ENCODE results near the gene GAS7. TPM values are rescaled to one million over a fixed set of nuclear protein-coding genes. Genes with fewer than 3 reads are reported as not detected.

GAS7 gene
- total RNA-seq, 8 experiments from 2014 or later = 4.1 to 37.7 (median 9.7) TPM

DNA sequence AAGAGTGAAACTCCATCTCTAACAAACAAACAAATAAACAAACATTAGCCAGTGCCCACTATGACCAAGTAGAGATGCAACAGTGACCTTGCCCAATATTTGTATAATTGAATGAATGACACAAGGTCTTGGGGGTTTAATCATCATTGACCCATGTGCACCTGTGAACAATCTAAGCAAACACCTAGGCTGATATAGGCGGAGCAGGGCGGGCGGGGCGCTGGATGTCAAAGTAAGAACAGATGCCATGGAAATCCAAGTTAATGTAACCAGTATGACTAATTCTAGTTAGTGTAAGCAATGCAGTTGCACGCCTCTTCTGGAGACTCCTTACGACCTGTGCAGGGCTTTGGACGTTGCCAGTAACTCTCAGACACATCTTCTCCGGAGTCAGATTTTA lies 310.9 kb downstream of the GAS7 start:
- in situ Hi-C loops (cut with MboI; ENCODE audit: low pct_unique_long_range_greater_than_20kb in 2 of 9, low sequenced_read_pairs in 9 of 9, unreplicated experiment in 9 of 9) = no loop called here
- Histone ChIP-seq H3K4me1 (replicated peaks in 1 of 2) (no peaks in the 10 kb centered on the region), H3K4me3 (no peak overlapping the region), H3K27ac (no peak overlapping the region)
- WGBS, 10 experiments = 40 to 90% (median 66%) methylated on average over 2 to 8 of the region's 8 CpGs; no CpG with 5 or more reads in 6 of the 10 experiments
- no peak for ATAC-seq (replicated peaks in 6 of 8)

DNA sequence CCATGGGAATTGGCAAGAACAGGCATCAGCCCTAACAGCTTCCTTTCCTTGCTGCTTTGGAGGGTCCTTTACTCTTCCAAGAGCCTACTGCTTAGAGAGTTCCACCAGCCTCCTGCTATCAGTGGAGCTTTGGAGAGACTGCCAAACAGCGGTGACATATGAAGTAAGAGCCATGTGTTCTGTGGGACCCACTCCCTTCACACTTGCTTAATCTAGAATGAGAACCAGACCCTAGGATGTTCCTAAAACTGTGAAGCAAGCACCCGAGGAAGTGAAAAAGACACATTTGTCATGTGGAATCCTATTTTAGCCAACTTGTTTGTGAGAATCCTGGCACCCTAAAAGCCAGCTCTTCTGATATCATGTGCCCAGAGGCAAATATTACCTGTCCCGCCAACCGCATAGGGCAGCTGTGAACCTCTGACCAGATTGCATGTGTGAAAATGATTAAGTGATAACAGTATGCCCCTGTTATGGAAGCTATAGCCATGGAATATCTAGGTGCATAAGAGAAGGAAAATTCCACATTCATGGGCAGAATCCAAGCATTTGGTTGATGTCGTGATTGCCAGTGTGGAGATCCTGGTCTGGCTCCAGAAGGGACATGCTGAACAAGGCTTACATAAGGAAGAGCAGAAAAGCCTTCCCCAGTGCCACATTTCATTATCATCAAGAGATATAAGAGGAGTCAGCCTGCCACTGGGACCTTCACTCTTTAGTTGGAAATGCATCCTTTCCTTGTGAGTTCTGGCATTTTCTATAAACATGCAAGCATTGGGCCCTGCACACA lies 312.1 kb downstream of the GAS7 start:
- H3K27ac ChIP-seq = no peak overlapping the region
- ATAC-seq (replicated peaks in 6 of 8) = no peak

GRCh38 chr17:9883451-9883850 lies 315.0 kb downstream of the GAS7 start:
- in situ Hi-C loops (cut with MboI; ENCODE audit: low pct_unique_long_range_greater_than_20kb in 2 of 9, low sequenced_read_pairs in 9 of 9, unreplicated experiment in 9 of 9) = no loop called here
- no peaks in the 10 kb centered on the region for H3K4me1 ChIP-seq (replicated peaks in 1 of 2)
- no peak for ATAC-seq (replicated peaks in 6 of 8)
- no peak overlapping the region for H3K4me3 ChIP-seq
- no peak overlapping the region for H3K27ac ChIP-seq

More for the DNA sequence above, 312.1 kb downstream of the GAS7 start:
- in situ Hi-C loops (cut with MboI; ENCODE audit: low pct_unique_long_range_greater_than_20kb in 2 of 9, low sequenced_read_pairs in 9 of 9, unreplicated experiment in 9 of 9) = no loop called here
- H3K4me3 ChIP-seq = no peak overlapping the region
- H3K4me1 ChIP-seq (replicated peaks in 1 of 2) = no peaks in the 10 kb centered on the region
- WGBS, 10 experiments = 0 to 90% (median 22%) methylated on average over 1 to 5 of the region's 5 CpGs; no CpG with 5 or more reads in 3 of the 10 experiments

- ATAC-seq (replicated peaks in 6 of 8) = peak in 1 of 8 experiments; percentile 16
Observed at GRCh38 chr17:9880582-9880999, 317.8 kb downstream of the GAS7 start.

GRCh38 chr17:9878786-9879525 lies 319.4 kb downstream of the GAS7 start:
- 26 to 95% (median 78%) methylated on average over 1 to 8 of the region's 8 CpGs for WGBS, 10 experiments
- Histone ChIP-seq H3K4me1 (replicated peaks in 1 of 2) (no peaks in the 10 kb centered on the region), H3K4me3 (no peak overlapping the region), H3K27ac (no peak overlapping the region)
- no peak for ATAC-seq (replicated peaks in 6 of 8)
- in situ Hi-C loops (cut with MboI; ENCODE audit: low pct_unique_long_range_greater_than_20kb in 2 of 9, low sequenced_read_pairs in 9 of 9, unreplicated experiment in 9 of 9) = no loop called here

More at GRCh38 chr17:9880582-9880999, 317.8 kb downstream of the GAS7 start:
- Histone ChIP-seq H3K4me1 (replicated peaks in 1 of 2) (no peaks in the 10 kb centered on the region), H3K4me3 (no peak overlapping the region), H3K27ac (no peak overlapping the region)
- in situ Hi-C loops (cut with MboI; ENCODE audit: low pct_unique_long_range_greater_than_20kb in 2 of 9, low sequenced_read_pairs in 9 of 9, unreplicated experiment in 9 of 9) = no loop called here
- 0 to 86% (median 57%) methylated on average over 1 to 3 of the region's 3 CpGs; no CpG with 5 or more reads in 5 of the 10 experiments for WGBS, 10 experiments

GRCh38 chr17:9878356-9878755 lies 320.1 kb downstream of the GAS7 start:
- no peaks in the 10 kb centered on the region for H3K4me1 ChIP-seq (replicated peaks in 1 of 2)
- in situ Hi-C loops (cut with MboI; ENCODE audit: low pct_unique_long_range_greater_than_20kb in 2 of 9, low sequenced_read_pairs in 9 of 9, unreplicated experiment in 9 of 9) = no loop called here
- H3K27ac ChIP-seq = no peak overlapping the region

GRCh38 chr17:9875441-9875840 lies 323.0 kb downstream of the GAS7 start:
- Histone ChIP-seq H3K4me1 (replicated peaks in 1 of 2) (no peaks in the 10 kb centered on the region), H3K27ac (no peak overlapping the region), H3K4me3 (no peak overlapping the region)
- in situ Hi-C loops (cut with MboI; ENCODE audit: low pct_unique_long_range_greater_than_20kb in 2 of 9, low sequenced_read_pairs in 9 of 9, unreplicated experiment in 9 of 9) = no loop called here
- 0 to 80% (median 48%) methylated on average over 1 to 3 of the region's 3 CpGs; no CpG with 5 or more reads in 3 of the 10 experiments for WGBS, 10 experiments
- ATAC-seq (replicated peaks in 6 of 8) = no peak

More at GRCh38 chr17:9878356-9878755, 320.1 kb downstream of the GAS7 start:
- WGBS, 10 experiments = 0 to 82% (median 56%) methylated on average over 1 to 3 of the region's 3 CpGs; no CpG with 5 or more reads in 1 of the 10 experiments
- H3K4me3 ChIP-seq = no peak overlapping the region
- ATAC-seq (replicated peaks in 6 of 8) = no peak

GRCh38 chr17:9874722-9875121 lies 323.7 kb downstream of the GAS7 start:
- Histone ChIP-seq H3K4me3 (no peak overlapping the region), H3K27ac (no peak overlapping the region), H3K4me1 (replicated peaks in 1 of 2) (no peaks in the 10 kb centered on the region)
- in situ Hi-C loops (cut with MboI; ENCODE audit: low pct_unique_long_range_greater_than_20kb in 2 of 9, low sequenced_read_pairs in 9 of 9, unreplicated experiment in 9 of 9) = no loop called here
- 72 to 93% (median 82%) methylated on average over 1 to 3 of the region's 3 CpGs; no CpG with 5 or more reads in 4 of the 10 experiments for WGBS, 10 experiments
- no peak for ATAC-seq (replicated peaks in 6 of 8)

- ATAC-seq (replicated peaks in 6 of 8) = no peak
Observed at GRCh38 chr17:9872852-9873251, 325.6 kb downstream of the GAS7 start.

GRCh38 chr17:9868552-9868951 lies 329.9 kb downstream of the GAS7 start:
- Histone ChIP-seq H3K4me1 (replicated peaks in 1 of 2) (peaks cover 3 to 9% of the 10 kb centered on the region in 2 donors), H3K27ac (no peak overlapping the region), H3K4me3 (no peak overlapping the region)
- in situ Hi-C loops (cut with MboI; ENCODE audit: low pct_unique_long_range_greater_than_20kb in 2 of 9, low sequenced_read_pairs in 9 of 9, unreplicated experiment in 9 of 9) = no loop called here
- ATAC-seq (replicated peaks in 6 of 8) = peak in 5 of 8 experiments; percentile 49 to 98 (median 86)
- WGBS, 10 experiments = 0 to 42% (median 11%) methylated on average over 1 to 3 of the region's 3 CpGs; no CpG with 5 or more reads in 3 of the 10 experiments

More at GRCh38 chr17:9872852-9873251, 325.6 kb downstream of the GAS7 start:
- Histone ChIP-seq H3K4me3 (no peak overlapping the region), H3K4me1 (replicated peaks in 1 of 2) (peaks cover 3 to 9% of the 10 kb centered on the region in 2 donors), H3K27ac (no peak overlapping the region)
- in situ Hi-C loops (cut with MboI; ENCODE audit: low pct_unique_long_range_greater_than_20kb in 2 of 9, low sequenced_read_pairs in 9 of 9, unreplicated experiment in 9 of 9) = no loop called here
- WGBS, 10 experiments = 20 to 90% (median 49%) methylated on average over 2 to 4 of the region's 6 CpGs; no CpG with 5 or more reads in 4 of the 10 experiments

GRCh38 chr17:9865586-9865985 lies 332.8 kb downstream of the GAS7 start:
- Histone ChIP-seq H3K4me3 (no peak overlapping the region), H3K27ac (no peak overlapping the region), H3K4me1 (replicated peaks in 1 of 2) (peaks cover 3 to 9% of the 10 kb centered on the region in 2 donors)
- no peak for ATAC-seq (replicated peaks in 6 of 8)
- in situ Hi-C loops (cut with MboI; ENCODE audit: low pct_unique_long_range_greater_than_20kb in 2 of 9, low sequenced_read_pairs in 9 of 9, unreplicated experiment in 9 of 9) = no loop called here
- WGBS, 10 experiments = 0 to 60% (median 28%) methylated on average over 1 of the region's 1 CpG; no CpG with 5 or more reads in 2 of the 10 experiments

- no peak overlapping the region for H3K27ac ChIP-seq
Observed at GRCh38 chr17:9862949-9863348, 335.5 kb downstream of the GAS7 start.

DNA sequence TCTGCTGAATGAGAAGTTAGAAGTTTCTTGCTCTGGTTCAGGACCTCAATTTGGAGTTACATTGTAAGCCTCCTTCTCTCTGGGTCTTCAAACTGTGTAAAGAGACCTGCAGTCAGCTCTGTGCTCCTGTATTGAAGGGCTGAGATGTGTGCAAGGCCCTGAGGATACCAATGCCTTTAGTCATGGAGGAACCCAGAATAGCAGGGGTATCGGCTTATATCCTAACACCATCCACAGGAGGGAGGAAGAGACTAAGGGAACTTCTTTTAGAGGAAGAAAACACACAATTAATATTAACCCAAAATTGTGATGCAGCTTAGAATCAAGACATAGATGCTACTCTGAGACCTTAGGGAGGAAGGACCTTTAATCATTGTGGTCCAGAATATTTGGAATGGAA lies 336.2 kb downstream of the GAS7 start:
- Histone ChIP-seq H3K4me1 (replicated peaks in 1 of 2) (no peaks in the 10 kb centered on the region), H3K4me3 (no peak overlapping the region), H3K27ac (no peak overlapping the region)
- 17 to 67% (median 55%) methylated on average over 1 of the region's 1 CpG; no CpG with 5 or more reads in 7 of the 10 experiments for WGBS, 10 experiments
- no peak for ATAC-seq (replicated peaks in 6 of 8)
- in situ Hi-C loops (cut with MboI; ENCODE audit: low pct_unique_long_range_greater_than_20kb in 2 of 9, low sequenced_read_pairs in 9 of 9, unreplicated experiment in 9 of 9) = no loop called here

More at GRCh38 chr17:9862949-9863348, 335.5 kb downstream of the GAS7 start:
- ATAC-seq (replicated peaks in 6 of 8) = no peak
- Histone ChIP-seq H3K4me3 (no peak overlapping the region), H3K4me1 (replicated peaks in 1 of 2) (no peaks in the 10 kb centered on the region)
- WGBS, 10 experiments = 0 to 74% (median 57%) methylated on average over 1 to 4 of the region's 4 CpGs; no CpG with 5 or more reads in 6 of the 10 experiments
- in situ Hi-C loops (cut with MboI; ENCODE audit: low pct_unique_long_range_greater_than_20kb in 2 of 9, low sequenced_read_pairs in 9 of 9, unreplicated experiment in 9 of 9) = no loop called here
